Suprapubic skin (tissue), 3 donors: ENCODE data around the gene CAPN8.

Source experiments
- POLR2A ChIP-seq, 2 donors: fragments of 450-650 bp; IDR thresholded peaks; one replicate each; pipeline ENCODE4 v1.6.1; 2017; ENCODE audit warnings: antibody characterized with exemption in 2 of 2, mild to moderate bottlenecking in 2 of 2, moderate library complexity in 2 of 2
- TF ChIP-seq, protein P1 (sequence below), 2 donors: fragments of 200-600 bp in 1 of 2; fragments of 450-650 bp in 1 of 2; sonication (generic) in 1 of 2; IDR thresholded peaks; one replicate each; pipeline ENCODE4 v1.5.1; 2016 to 2019; ENCODE audit warnings: antibody characterized with exemption in 2 of 2, mild to moderate bottlenecking in 1 of 2, moderate library complexity in 1 of 2

DNA sequence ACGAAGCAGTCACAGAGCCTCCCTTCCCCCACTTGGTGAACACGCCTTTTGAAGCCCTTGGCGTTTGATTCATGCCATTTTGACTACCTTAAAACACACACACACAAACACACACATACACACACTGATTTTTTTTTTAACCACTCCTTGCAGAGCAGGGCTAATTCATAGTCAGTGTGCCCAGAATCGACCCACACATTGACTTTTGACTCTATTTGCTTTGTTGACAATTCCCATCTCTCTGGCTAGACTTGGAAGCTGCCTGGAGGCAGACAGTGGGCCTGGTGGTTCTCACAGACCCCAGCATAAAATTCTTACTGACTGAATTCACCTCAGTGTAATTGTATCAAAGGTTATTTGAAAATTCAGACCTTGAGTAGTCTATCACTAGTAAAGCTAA lies 30.3 kb downstream of the CAPN8 start:
- TF ChIP-seq, protein P1, sequence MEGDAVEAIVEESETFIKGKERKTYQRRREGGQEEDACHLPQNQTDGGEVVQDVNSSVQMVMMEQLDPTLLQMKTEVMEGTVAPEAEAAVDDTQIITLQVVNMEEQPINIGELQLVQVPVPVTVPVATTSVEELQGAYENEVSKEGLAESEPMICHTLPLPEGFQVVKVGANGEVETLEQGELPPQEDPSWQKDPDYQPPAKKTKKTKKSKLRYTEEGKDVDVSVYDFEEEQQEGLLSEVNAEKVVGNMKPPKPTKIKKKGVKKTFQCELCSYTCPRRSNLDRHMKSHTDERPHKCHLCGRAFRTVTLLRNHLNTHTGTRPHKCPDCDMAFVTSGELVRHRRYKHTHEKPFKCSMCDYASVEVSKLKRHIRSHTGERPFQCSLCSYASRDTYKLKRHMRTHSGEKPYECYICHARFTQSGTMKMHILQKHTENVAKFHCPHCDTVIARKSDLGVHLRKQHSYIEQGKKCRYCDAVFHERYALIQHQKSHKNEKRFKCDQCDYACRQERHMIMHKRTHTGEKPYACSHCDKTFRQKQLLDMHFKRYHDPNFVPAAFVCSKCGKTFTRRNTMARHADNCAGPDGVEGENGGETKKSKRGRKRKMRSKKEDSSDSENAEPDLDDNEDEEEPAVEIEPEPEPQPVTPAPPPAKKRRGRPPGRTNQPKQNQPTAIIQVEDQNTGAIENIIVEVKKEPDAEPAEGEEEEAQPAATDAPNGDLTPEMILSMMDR (IDR thresholded peaks at IDR 0.05) = no peak
- TF ChIP-seq POLR2A (IDR thresholded peaks at IDR 0.05) = no peak
